Peyer's patch (tissue), 4 donors: ENCODE results near the gene ZFHX2.
"Not testable (repeated sequence)": the region's sequence is repeated elsewhere in the genome, so short reads cannot be mapped to it uniquely, and the experiment has no call there.

Experiments
- CTCF ChIP-seq, 6 experiments: fragments of 450-650 bp in 4 of 6; fragments of 200-600 bp in 2 of 6; sonication (generic) in 1 of 6; IDR thresholded peaks; one replicate each; pipeline ENCODE4 v1.5.1; 2017 to 2019; ENCODE audit warnings: antibody characterized with exemption in 6 of 6, mild to moderate bottlenecking in 3 of 6, moderate library complexity in 1 of 6
- POLR2A ChIP-seq, 2 donors: fragments of 450-650 bp; IDR thresholded peaks; one replicate each; pipeline ENCODE4 v1.5.1; 2017; ENCODE audit warnings: antibody characterized with exemption in 2 of 2, mild to moderate bottlenecking in 2 of 2, moderate library complexity in 2 of 2

GRCh38 chr14:23583761-23584526 lies 32.4 kb upstream of the ZFHX2 start:
- not testable (repeated sequence) for TF ChIP-seq CTCF, POLR2A (IDR thresholded peaks at IDR 0.05)
